Mucosa of rectum (tissue), 2 donors: ENCODE results near the gene EPHA4.
A peak's percentile ranks its signal among the peaks of the same experiment; 100 is the strongest.

Source experiments
- H3K27ac ChIP-seq, 2 donors: one replicate each; pipeline ENCODE4 v1.7.0; 2013; ENCODE audit warnings: inconsistent platforms in 2 of 2, low read depth in 2 of 2, low read length in 2 of 2
- H3K27me3 ChIP-seq, 2 donors: one replicate each; pipeline ENCODE4 v1.7.0; 2013; ENCODE audit warnings: low read length in 2 of 2; ENCODE audit not compliant: control insufficient read depth in 2 of 2, insufficient read depth in 2 of 2
- H3K36me3 ChIP-seq, 2 donors: one replicate each; pipeline ENCODE4 v1.7.0; 2013; ENCODE audit warnings: low read length in 2 of 2; ENCODE audit not compliant: control insufficient read depth in 2 of 2, insufficient read depth in 2 of 2
- H3K4me1 ChIP-seq, 2 donors: one replicate each; pipeline ENCODE4 v1.7.0; 2013; ENCODE audit warnings: low read length in 2 of 2, mild to moderate bottlenecking in 1 of 2; ENCODE audit not compliant: control insufficient read depth in 2 of 2, insufficient read depth in 2 of 2
- H3K4me3 ChIP-seq, 2 donors: one replicate each; pipeline ENCODE4 v1.7.0; 2013; ENCODE audit warnings: low read length in 2 of 2
- H3K9ac ChIP-seq, 2 donors: one replicate each; pipeline ENCODE4 v1.7.0; 2013; ENCODE audit warnings: low read length in 2 of 2, low read depth in 1 of 2, mild to moderate bottlenecking in 1 of 2
- H3K9me3 ChIP-seq, 2 donors: one replicate each; pipeline ENCODE4 v1.7.0; 2013; ENCODE audit warnings: low read length in 2 of 2; ENCODE audit not compliant: control insufficient read depth in 2 of 2
- donor health status: healthy.
- donor health status: Normal muscosa, but diverticular disease.

Gene EPHA4

DNA sequence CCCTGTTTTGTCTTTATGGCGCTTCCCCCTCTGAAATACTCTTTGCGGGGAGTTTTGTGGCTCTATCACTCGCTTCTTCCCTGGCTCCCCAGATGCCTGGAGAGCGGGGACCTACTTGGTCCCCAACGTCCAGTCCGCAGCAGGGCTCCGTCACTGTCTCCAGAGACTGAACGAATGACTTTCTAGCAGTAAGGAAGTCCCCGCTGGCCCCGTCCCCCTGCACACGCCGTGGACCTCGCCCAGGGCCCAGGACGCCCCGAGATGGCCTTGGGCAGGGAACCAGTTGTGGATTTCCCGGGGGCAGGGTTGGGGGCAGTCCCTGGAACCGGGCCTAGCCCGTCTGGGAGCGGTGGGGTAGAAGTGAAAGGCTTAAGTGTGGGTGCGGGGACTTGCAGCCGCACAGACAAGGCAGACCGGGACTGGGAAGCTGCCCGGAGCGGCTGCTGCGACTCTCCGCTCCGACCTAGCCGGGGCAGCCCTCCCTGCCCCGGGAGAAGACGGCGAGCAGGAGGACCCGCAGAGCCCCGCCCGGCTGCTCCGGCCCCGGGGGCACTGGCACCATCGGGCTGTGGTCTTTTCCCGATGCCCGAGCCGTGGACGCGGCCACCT is 821 bp upstream of the EPHA4 start:
- H3K9ac ChIP-seq: peak overlapping the region; percentile 80
- peak overlapping the region; percentile 69 to 73 for H3K27ac ChIP-seq
- peaks cover 7 to 9% of the 10 kb centered on the region in 2 donors for H3K27me3 ChIP-seq
- peak overlapping the region; percentile 76 to 88 for H3K4me3 ChIP-seq
- no peaks in the 10 kb centered on the region for H3K9me3 ChIP-seq
- peaks cover 16 to 23% of the 10 kb centered on the region in 2 donors for H3K4me1 ChIP-seq
- no peaks in the 10 kb centered on the region for H3K36me3 ChIP-seq

DNA sequence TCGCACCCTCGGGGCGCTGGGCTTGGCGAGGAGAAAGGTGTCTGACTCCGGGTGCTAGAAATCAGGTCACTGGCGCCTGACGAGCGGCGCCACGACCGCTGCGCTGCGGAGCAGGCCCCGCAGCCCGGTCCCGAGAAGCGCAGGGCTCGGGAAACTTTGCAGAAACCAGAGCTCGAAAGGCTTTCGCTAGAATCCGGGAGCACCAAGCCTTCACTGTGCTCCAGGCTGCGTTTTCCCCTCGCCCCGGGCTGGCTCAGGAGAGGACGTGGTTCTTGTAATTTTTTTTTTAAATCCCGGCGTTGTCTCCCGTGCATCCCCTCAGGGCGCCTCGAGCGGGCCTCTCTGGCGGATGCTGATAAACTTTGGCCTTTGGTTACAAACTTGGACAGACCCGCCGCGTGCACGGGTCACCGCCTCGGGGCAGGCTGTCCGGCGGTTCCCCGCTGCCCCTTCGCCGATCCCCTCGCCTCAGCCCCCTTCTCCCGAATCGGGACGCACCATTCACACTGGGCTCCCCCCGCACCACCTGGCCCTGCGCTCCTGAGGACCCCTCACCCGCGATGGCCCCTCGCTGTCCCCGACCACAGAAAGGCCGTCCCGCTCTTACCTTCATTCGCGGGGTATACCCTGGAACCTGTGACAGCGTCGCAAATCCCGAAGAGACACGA is 419 bp downstream of the EPHA4 start:
- H3K27ac ChIP-seq: peak overlapping the region; percentile 45 to 73
- peaks cover 7% of the 10 kb centered on the region in 2 donors for H3K27me3 ChIP-seq
- no peaks in the 10 kb centered on the region for H3K9me3 ChIP-seq
- H3K36me3 ChIP-seq: no peaks in the 10 kb centered on the region
- H3K9ac ChIP-seq: peak overlapping the region; percentile 73 to 74
- H3K4me1 ChIP-seq: peaks cover 16 to 23% of the 10 kb centered on the region in 2 donors
- H3K4me3 ChIP-seq: peak overlapping the region; percentile 77 to 88

DNA sequence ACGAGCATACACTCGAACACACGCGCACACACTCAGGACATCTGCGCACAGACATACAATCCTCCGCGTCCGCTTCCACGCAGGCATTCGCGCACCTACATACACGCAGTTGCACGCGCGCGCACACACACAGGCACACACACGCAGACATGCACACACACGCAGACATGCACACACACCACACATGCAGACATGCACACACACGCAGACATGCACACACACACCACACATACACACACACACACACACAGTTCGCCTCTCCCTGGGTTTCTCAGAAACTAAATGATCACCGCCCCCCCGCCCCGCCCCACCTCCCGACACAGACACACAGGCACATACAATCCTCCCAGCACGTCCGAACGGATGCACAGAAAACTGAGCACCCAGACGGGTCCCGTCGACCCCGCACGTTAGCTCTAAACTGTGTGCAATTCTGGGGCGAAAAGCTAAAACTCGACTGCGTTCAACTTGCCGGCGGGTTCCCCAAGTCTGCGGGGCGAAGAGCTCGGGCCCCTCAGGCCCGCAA is 1.0 kb downstream of the EPHA4 start:
- peak overlapping the region; percentile 73 to 74 for H3K9ac ChIP-seq
- peaks cover 7% of the 10 kb centered on the region in 2 donors for H3K27me3 ChIP-seq
- H3K36me3 ChIP-seq: no peaks in the 10 kb centered on the region
- H3K27ac ChIP-seq: peak overlapping the region in 1 of 2 donors; percentile 73
- peak overlapping the region; percentile 77 to 88 for H3K4me3 ChIP-seq
- H3K4me1 ChIP-seq: peaks cover 16 to 23% of the 10 kb centered on the region in 2 donors
- H3K9me3 ChIP-seq: no peaks in the 10 kb centered on the region

DNA sequence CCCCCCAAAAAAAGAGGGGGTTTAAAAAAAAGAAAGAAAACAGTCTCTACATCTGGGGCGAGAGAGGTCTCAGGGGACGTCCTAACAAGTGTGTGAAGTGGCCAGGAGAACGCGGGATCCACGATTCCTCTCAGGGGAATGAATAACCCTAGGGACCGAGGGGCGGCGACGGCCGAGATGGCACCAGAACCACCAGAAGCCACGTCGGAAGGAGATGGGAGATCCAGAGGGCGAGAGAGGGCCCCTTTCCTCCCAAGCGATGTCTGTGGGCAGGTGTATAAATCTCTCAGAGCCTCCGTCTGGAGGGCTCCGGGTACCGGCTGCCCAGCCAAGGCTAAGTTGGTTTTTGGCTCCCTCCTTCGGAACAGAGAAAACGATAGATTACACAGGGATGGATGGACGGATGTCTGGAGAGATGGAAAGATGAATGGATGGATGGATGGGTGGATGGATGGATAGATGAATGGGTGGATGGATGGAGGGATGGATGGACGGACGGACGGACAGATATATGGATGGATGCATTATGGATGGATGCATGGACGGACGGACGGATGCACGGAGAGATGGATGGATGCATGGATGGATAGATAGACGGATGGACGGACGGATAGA is 1.7 kb downstream of the EPHA4 start:
- Histone ChIP-seq H3K27me3 (peaks cover 7% of the 10 kb centered on the region in 2 donors), H3K9ac (peak overlapping the region; percentile 36 to 42), H3K4me3 (peak overlapping the region; percentile 77 to 88), H3K4me1 (peaks cover 16 to 23% of the 10 kb centered on the region in 2 donors), H3K36me3 (no peaks in the 10 kb centered on the region), H3K9me3 (no peaks in the 10 kb centered on the region), H3K27ac (no peak overlapping the region)

DNA sequence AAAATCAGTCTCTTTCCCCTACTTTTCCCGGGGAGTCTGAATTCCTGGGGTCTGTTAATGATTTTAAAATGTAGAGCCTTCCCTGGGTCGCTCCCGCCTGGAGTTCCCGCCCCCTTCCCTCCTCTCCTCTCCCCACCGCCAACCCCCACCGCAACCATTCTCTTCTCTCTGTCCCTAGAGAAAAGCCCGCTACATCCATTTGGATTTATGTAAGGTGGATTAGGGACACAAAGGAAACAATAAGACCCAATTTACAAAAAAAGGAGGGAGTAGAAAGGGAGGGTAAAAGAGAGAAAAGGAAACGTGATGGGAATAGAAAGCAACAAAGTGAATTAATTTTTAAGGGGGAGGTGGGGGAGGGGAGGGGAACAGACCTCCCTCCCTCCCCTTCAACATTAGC is 2.2 kb downstream of the EPHA4 start:
- Histone ChIP-seq H3K27me3 (peaks cover 7% of the 10 kb centered on the region in 2 donors), H3K4me3 (peak overlapping the region; percentile 77 to 88), H3K4me1 (peaks cover 16 to 23% of the 10 kb centered on the region in 2 donors), H3K27ac (no peak overlapping the region), H3K36me3 (no peaks in the 10 kb centered on the region), H3K9me3 (no peaks in the 10 kb centered on the region), H3K9ac (no peak overlapping the region)

DNA sequence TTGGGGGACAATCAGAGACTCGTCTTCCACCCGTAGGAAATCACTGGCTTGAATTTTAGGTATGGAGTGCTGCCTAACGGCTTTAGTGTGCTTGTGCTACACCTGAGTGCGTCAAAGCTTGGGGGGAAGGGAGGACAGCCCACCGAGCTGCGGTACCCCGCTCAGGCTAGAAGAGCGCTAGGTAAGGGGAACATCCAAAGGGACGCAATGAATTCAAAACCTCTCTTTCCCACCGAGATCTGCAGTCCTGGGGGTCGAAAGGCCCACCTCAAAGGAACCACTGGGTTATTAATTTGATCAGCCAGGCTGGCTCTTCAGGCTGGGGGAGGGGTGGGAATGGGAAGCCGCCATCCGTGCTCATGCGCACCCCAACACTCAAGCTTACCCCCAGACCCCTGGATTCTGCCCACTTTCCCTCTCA is 2.7 kb downstream of the EPHA4 start:
- no peak overlapping the region for H3K27ac ChIP-seq

DNA sequence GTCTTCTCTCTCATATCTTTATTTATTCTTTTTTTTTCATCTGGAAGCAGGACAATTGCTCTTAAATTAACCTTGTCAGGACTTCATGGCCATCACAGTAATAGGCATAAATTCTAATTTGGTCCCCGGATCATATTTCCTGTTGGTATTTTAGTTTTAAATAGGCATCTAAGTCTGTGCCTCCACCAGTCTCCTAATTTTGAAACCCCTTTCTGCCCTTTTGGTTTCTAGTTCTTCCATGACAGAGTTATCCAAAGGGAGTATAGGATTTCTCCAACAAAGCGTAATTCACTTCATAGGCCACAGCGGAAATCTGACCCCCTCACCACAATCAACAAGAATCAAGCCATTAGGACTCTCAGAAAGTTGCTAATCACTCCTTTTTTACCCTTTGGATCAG is 3.8 kb downstream of the EPHA4 start:
- H3K9me3 ChIP-seq: no peaks in the 10 kb centered on the region
- H3K9ac ChIP-seq: no peak overlapping the region
- peaks cover 7% of the 10 kb centered on the region in 2 donors for H3K27me3 ChIP-seq
- peaks cover 0 to 3% of the 10 kb centered on the region in 2 donors for H3K36me3 ChIP-seq
- no peak overlapping the region for H3K4me3 ChIP-seq
- peaks cover 13 to 16% of the 10 kb centered on the region in 2 donors for H3K4me1 ChIP-seq
- no peak overlapping the region for H3K27ac ChIP-seq

More for the DNA sequence above, 2.7 kb downstream of the EPHA4 start:
- Histone ChIP-seq H3K4me3 (no peak overlapping the region), H3K36me3 (no peaks in the 10 kb centered on the region), H3K4me1 (peaks cover 16 to 23% of the 10 kb centered on the region in 2 donors), H3K27me3 (peaks cover 7% of the 10 kb centered on the region in 2 donors), H3K9ac (no peak overlapping the region), H3K9me3 (no peaks in the 10 kb centered on the region)

DNA sequence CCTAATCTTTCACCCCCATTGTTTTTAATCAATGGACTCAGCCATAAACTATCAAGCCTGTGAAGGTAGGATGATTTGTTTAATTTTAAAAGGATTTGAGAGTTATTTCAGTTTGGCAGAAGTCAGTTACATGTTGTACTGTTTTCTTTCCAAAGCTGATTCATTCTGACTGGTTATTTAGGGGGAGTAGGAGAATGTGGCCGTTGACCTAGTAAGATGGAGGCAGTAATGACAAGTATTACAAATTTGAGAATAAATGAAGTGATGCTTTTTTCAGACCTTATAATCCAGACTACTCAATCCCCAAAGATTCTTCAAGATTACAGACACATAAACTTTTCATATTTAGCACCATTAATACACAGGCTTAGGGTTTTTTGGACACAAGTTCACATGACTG is 4.3 kb downstream of the EPHA4 start:
- peaks cover 12 to 15% of the 10 kb centered on the region in 2 donors for H3K4me1 ChIP-seq
- no peaks in the 10 kb centered on the region for H3K9me3 ChIP-seq
- no peak overlapping the region for H3K9ac ChIP-seq
- no peak overlapping the region for H3K4me3 ChIP-seq
- H3K27ac ChIP-seq: no peak overlapping the region
- H3K36me3 ChIP-seq: peaks cover 3% of the 10 kb centered on the region in 2 donors
- H3K27me3 ChIP-seq: peaks cover 7% of the 10 kb centered on the region in 2 donors

DNA sequence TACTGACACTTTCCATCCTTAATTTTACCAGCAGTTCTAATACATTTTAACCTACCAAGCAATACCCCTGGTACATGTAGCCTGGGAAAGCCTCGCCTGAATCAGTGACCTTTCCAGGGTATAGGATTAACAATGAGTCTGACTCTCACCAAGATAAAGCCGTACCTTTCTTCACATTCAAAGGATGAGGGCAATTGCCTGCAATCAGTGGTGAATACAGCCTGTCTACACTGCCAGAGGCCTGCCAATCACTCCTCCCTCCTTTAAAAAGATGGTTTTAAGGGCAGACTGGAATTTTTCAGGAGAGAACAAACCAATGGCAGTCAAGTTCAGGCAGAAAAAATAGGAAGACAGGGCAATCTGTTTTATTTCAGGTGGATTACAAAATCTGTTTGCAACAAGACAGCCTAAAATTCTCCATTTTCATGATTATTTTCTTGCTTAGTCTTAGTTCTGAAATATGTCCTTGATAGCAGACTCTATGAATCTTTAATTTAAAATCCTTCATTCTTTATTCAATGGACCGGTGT is 4.8 kb downstream of the EPHA4 start:
- Histone ChIP-seq H3K27ac (no peak overlapping the region), H3K27me3 (peaks cover 7% of the 10 kb centered on the region in 2 donors), H3K4me3 (no peak overlapping the region), H3K4me1 (peaks cover 11 to 15% of the 10 kb centered on the region in 2 donors), H3K9me3 (no peaks in the 10 kb centered on the region), H3K9ac (no peak overlapping the region), H3K36me3 (peaks cover 3% of the 10 kb centered on the region in 2 donors)
